K562 (cell line): ENCODE data around the gene SPATA16. TPM values are rescaled to one million over a fixed set of nuclear protein-coding genes. Genes with fewer than 3 reads are reported as not detected.

Source experiments
- ATAC-seq: fragments of 200-7000 bp; cut with Tn5 transposase; 3 replicates; pipeline ENCODE4 v1.9.1; 2020; ENCODE audit warnings: moderate library complexity
- BruUV-seq: library from RNA; stranded (reverse); fragments of 400-500 nt; replicated peaks from 2 replicates; lab custom pipeline; 2021; lab: Mats Ljungman, UMichigan
- CTCF ChIA-PET: fragments of 300-600 bp; formaldehyde crosslinking; extraction: SDS; loops from one replicate; lab custom pipeline; 2021; ENCODE audit warnings: low intra/inter-chr PET ratio; lab: Yijun Ruan, JAX
- POLR2A ChIA-PET: fragments of 300-600, 350-650 bp; sonication (Branson Sonifier 250); formaldehyde crosslinking; extraction: SDS; loops from one replicate; lab custom pipeline; 2021; ENCODE audit warnings: antibody characterized with exemption, inconsistent platforms; lab: Yijun Ruan, JAX
- DNase-seq, 4 experiments: peaks; one replicate each; pipeline versions ENCODE4 v3.0.0 to v3.0.0-alpha.2; 2011 to 2018; ENCODE audit warnings: low spot score in 3 of 4, mixed read lengths in 3 of 4; ENCODE audit errors: extremely low read depth in 1 of 4
- FAIRE-seq: peaks from 2 replicates; lab custom pipeline; 2011; peaks lifted over from hg19 to GRCh38; lab: Jason Lieb, UNC
- H2AFZ ChIP-seq: 2 replicates; pipeline ENCODE4 v1.6.0; 2011; ENCODE audit warnings: low read depth, low read length, control low read depth, inconsistent platforms
- H3K27ac ChIP-seq: fragments of 200-600 bp; 3 replicates; pipeline ENCODE4 v1.8.0; 2011; ENCODE audit warnings: low read depth, mild to moderate bottlenecking, control low read depth, inconsistent platforms, low read length, moderate library complexity, mixed read lengths; ENCODE audit errors: extremely low read depth
- H3K27me3 ChIP-seq, 2 experiments: fragments of 300-600 bp in 1 of 2; 2 replicates in 1 of 2; 3 replicates in 1 of 2; pipeline versions ENCODE4 v1.6.0 to v1.8.0; 2011; ENCODE audit warnings: inconsistent platforms in 2 of 2, low read length in 2 of 2, mild to moderate bottlenecking in 1 of 2, mixed read lengths in 1 of 2, moderate library complexity in 1 of 2; ENCODE audit not compliant: control insufficient read depth in 2 of 2, insufficient read depth in 2 of 2
- H3K36me3 ChIP-seq: fragments of 300-600 bp; 3 replicates; pipeline ENCODE4 v1.8.0; 2011; ENCODE audit warnings: mild to moderate bottlenecking, low read length, inconsistent platforms; ENCODE audit not compliant: control insufficient read depth, insufficient read depth
- H3K4me1 ChIP-seq, 2 experiments: fragments of 200-600 bp in 1 of 2; replicated peaks in 1 of 2; 2 replicates in 1 of 2; 3 replicates in 1 of 2; pipeline versions ENCODE4 v1.5.1 to v1.8.0; 2011; ENCODE audit warnings: inconsistent platforms in 2 of 2, low read length in 2 of 2, mild to moderate bottlenecking in 1 of 2, mixed read lengths in 1 of 2, moderate library complexity in 1 of 2; ENCODE audit not compliant: control insufficient read depth in 2 of 2, insufficient read depth in 2 of 2
- H3K4me2 ChIP-seq: 2 replicates; pipeline ENCODE4 v1.6.1; 2011; ENCODE audit warnings: low read length, control low read depth, inconsistent platforms, mixed read lengths; ENCODE audit not compliant: insufficient read depth
- H3K4me3 ChIP-seq: fragments of 200-600 bp; sonication (generic), shearing (Covaris generic); 2 replicates; pipeline ENCODE4 v1.5.1; 2016; ENCODE audit warnings: control low read depth, inconsistent platforms
- H3K79me2 ChIP-seq: fragments of 200-600 bp; 3 replicates; pipeline ENCODE4 v1.8.0; 2011; ENCODE audit warnings: low read length, inconsistent platforms; ENCODE audit not compliant: control insufficient read depth, insufficient read depth
- H3K9ac ChIP-seq, 2 experiments: 2 replicates each; pipeline versions ENCODE4 v1.6.0 to v1.6.1; 2011; ENCODE audit warnings: low read depth in 2 of 2, low read length in 2 of 2, control low read depth in 1 of 2, inconsistent platforms in 1 of 2, mild to moderate bottlenecking in 1 of 2, mixed read lengths in 1 of 2; ENCODE audit not compliant: insufficient read depth in 1 of 2
- H3K9me1 ChIP-seq: one replicate; pipeline ENCODE4 v1.6.0; 2011; ENCODE audit warnings: inconsistent platforms, mild to moderate bottlenecking, low read length, moderate library complexity; ENCODE audit not compliant: control insufficient read depth, insufficient read depth
- H3K9me3 ChIP-seq: replicated peaks from 2 replicates; pipeline ENCODE4 v1.5.1; 2011; ENCODE audit warnings: low read depth, low read length, inconsistent platforms; ENCODE audit not compliant: control insufficient read depth, insufficient read depth
- H4K20me1 ChIP-seq: replicated peaks from 2 replicates; pipeline ENCODE4 v1.6.1; 2011; ENCODE audit warnings: low read length, inconsistent platforms, mixed read lengths; ENCODE audit not compliant: control insufficient read depth, insufficient read depth
- CHD7 ChIP-seq: fragments of 200-600 bp; sonication (generic); IDR thresholded peaks from one replicate; pipeline ENCODE4 v1.6.1; 2012; ENCODE audit warnings: mild to moderate bottlenecking, low read depth, low read length, inconsistent platforms
- HDAC8 ChIP-seq: fragments of 450-650 bp; IDR thresholded peaks from 2 replicates; pipeline ENCODE4 v1.6.1; 2016; ENCODE audit warnings: mild to moderate bottlenecking, missing genetic modification characterization, moderate library complexity, missing compliant biosample characterization
- HMGN3 ChIP-seq: IDR thresholded peaks from 2 replicates; pipeline ENCODE4 v1.6.1; 2011; ENCODE audit warnings: borderline replicate concordance, low read depth, mild to moderate bottlenecking, mixed read lengths, low read length; ENCODE audit not compliant: insufficient read length; ENCODE audit errors: extremely low read depth
- KAT8 ChIP-seq: fragments of 450-650 bp; IDR thresholded peaks from 2 replicates; pipeline ENCODE4 v1.6.1; 2016; ENCODE audit warnings: low read depth, mild to moderate bottlenecking
- MTA3 ChIP-seq: fragments of 450-650 bp; formaldehyde crosslinking; IDR thresholded peaks from 2 replicates; pipeline ENCODE4 v1.6.1; 2017; ENCODE audit warnings: mild to moderate bottlenecking, borderline replicate concordance
- POLR3G ChIP-seq: IDR thresholded peaks from 2 replicates; pipeline ENCODE4 v1.6.1; 2011; ENCODE audit not compliant: insufficient read length, insufficient replicate concordance; ENCODE audit errors: extremely low read depth
- SIN3B ChIP-seq: fragments of 450-650 bp; IDR thresholded peaks from 2 replicates; pipeline ENCODE4 v1.6.1; 2017; ENCODE audit warnings: low read depth, mild to moderate bottlenecking, moderate library complexity
- SIX5 ChIP-seq, 2 experiments: IDR thresholded peaks; 2 replicates each; pipeline ENCODE4 v1.6.1; 2011; ENCODE audit warnings: low read length in 2 of 2, borderline replicate concordance in 1 of 2, low read depth in 1 of 2, mild to moderate bottlenecking in 1 of 2, moderate library complexity in 1 of 2; ENCODE audit not compliant: insufficient read depth in 1 of 2
- ZBTB7A ChIP-seq: IDR thresholded peaks from 2 replicates; pipeline ENCODE4 v1.6.1; 2011; ENCODE audit warnings: low read depth, mild to moderate bottlenecking, low read length, moderate library complexity, borderline replicate concordance; ENCODE audit not compliant: control insufficient read depth
- ZNF668 ChIP-seq: fragments of 250-450 bp; sonication (Bioruptor Pico); IDR thresholded peaks from 2 replicates; pipeline ENCODE4 v1.8.0; 2022; ENCODE audit warnings: mild to moderate bottlenecking, inconsistent platforms
- WGBS: fragments of 100-300 bp; shearing (Covaris generic); methylation state at CpG from one replicate; pipeline ENCODE4 v1.1.6; 2016; ENCODE audit warnings: low coverage, mixed read lengths; ENCODE audit not compliant: insufficient coverage; ENCODE audit errors: missing lambda C conversion rate; 5-methylcytosine and 5-hydroxymethylcytosine counted together
- in situ Hi-C: fragments of 300-500 bp; cut with MboI; formaldehyde crosslinking; loops from 4 replicates; pipeline ENCODE4 v1.15.0; 2018; ENCODE audit warnings: inconsistent platforms, mixed read lengths
- intact Hi-C: fragments of 100-400 bp; cut with micrococcal nuclease; formaldehyde crosslinking; loops from 2 replicates; pipeline ENCODE4 v1.14.2; 2022
- polyA plus RNA-seq, 8 experiments: library from polyadenylated mRNA; depleted of rRNA in 4 of 8; stranded (reverse) in 5 of 8; unstranded in 3 of 8; fragments of >200 nt; fragmentation: Nextera tagmentation in 2 of 8; fragmentation: Illumina TruSeq in 1 of 8; extraction: Ambion mirVana in 2 of 8; extraction: Trizol in 1 of 8; gene quantifications; 2 replicates each; pipeline versions ENCODE4 v1.2.1 to v1.2.3, GENCODE V29; 2011 to 2014; ENCODE audit warnings: inconsistent platforms in 1 of 8, missing spikeins in 1 of 8
- total RNA-seq, 7 experiments: library from RNA; depleted of rRNA in 6 of 7; stranded (reverse); fragments of >200 nt in 6 of 7; fragmentation: Illumina TruSeq in 2 of 7; extraction: Trizol in 2 of 7; gene quantifications; 2 replicates each; pipeline versions ENCODE4 v1.2.1 to v1.2.3, GENCODE V29; 2011 to 2021; ENCODE audit warnings: low replicate concordance in 1 of 7

The SPATA16 gene
- total and polyA plus RNA-seq, 9 of the 15 experiments (the other 6 are each of a cell fraction or from before 2014, with no cell fraction given), result not detected

- no peak for TF ChIP-seq SIX5 (IDR thresholded peaks at IDR 0.05; ENCODE audit: borderline replicate concordance in 1 of 2, insufficient read depth in 1 of 2, low read depth in 1 of 2, low read length in 2 of 2)
- no peak for TF ChIP-seq POLR3G
Observed at GRCh38 chr3:172853005-172853404, 288.0 kb downstream of the SPATA16 start (continued).

DNA sequence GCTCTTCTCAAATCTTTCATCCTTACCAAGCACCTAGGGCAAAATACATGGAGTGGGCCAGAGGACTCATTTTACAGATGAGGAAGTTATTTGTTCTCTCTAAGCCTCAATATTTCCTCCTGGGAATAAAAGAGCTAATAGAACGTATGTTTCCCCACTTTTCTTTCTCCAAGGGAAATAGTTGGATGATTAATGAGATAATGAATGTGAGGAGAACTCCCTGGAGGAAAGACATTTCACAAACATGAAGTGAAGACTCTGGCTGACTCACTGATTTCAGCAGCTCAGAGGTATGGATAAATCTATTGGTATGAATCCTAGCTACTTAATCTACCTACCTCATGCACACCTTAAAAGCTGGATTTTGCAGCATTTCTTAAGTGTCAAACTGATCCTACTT, 292.1 kb downstream of the SPATA16 start:
- POLR2A ChIA-PET, result interaction anchor here (0.9 kb wide), 1 partner anchor 11 kb away, joined by 3 read pairs; no protein-coding TSS in a partner anchor
- Histone ChIP-seq H3K36me3 (no peaks in the 10 kb centered on the region), H3K27ac (no peak overlapping the region), H4K20me1 (no peaks in the 10 kb centered on the region), H3K4me2 (no peak overlapping the region), H3K4me3 (no peak overlapping the region), H3K9me3 (no peaks in the 10 kb centered on the region), H3K27me3 (no peaks in the 10 kb centered on the region), H3K79me2 (no peaks in the 10 kb centered on the region), H3K4me1 (peaks cover 0 to 29% of the 10 kb centered on the region in 2 experiments; a peak in 3 of 5 replicates), H3K9ac (no peak overlapping the region), H2AFZ (no peak overlapping the region), H3K9me1 (no peaks in the 10 kb centered on the region)
- BruUV-seq, result no TSS peak
- FAIRE-seq (no peak), ATAC-seq (no peak), DNase-seq (no peak)
- WGBS, result 56% methylated on average over 1 of the region's 1 CpG
- in situ Hi-C loops (no loop called here), intact Hi-C loops (no loop called here)
- CTCF ChIA-PET, result no interaction called here
- TF ChIP-seq CHD7, result no peak
- TF ChIP-seq ZBTB7A, result no peak
- no peak for TF ChIP-seq HMGN3
- no peak for TF ChIP-seq SIN3B
- no peak for TF ChIP-seq ZNF668 (CRISPR knock-in tag)
- no peak for TF ChIP-seq MTA3
- no peak for TF ChIP-seq HDAC8 (tag)
- TF ChIP-seq KAT8, result no peak
